Amniotic stem cell (primary cell): ENCODE results near the gene FBXO31.

Experiments used
- DNase-seq: peaks from one replicate; lab custom pipeline; 2025; lab: John Stamatoyannopoulos, UW

FBXO31 gene

DNA sequence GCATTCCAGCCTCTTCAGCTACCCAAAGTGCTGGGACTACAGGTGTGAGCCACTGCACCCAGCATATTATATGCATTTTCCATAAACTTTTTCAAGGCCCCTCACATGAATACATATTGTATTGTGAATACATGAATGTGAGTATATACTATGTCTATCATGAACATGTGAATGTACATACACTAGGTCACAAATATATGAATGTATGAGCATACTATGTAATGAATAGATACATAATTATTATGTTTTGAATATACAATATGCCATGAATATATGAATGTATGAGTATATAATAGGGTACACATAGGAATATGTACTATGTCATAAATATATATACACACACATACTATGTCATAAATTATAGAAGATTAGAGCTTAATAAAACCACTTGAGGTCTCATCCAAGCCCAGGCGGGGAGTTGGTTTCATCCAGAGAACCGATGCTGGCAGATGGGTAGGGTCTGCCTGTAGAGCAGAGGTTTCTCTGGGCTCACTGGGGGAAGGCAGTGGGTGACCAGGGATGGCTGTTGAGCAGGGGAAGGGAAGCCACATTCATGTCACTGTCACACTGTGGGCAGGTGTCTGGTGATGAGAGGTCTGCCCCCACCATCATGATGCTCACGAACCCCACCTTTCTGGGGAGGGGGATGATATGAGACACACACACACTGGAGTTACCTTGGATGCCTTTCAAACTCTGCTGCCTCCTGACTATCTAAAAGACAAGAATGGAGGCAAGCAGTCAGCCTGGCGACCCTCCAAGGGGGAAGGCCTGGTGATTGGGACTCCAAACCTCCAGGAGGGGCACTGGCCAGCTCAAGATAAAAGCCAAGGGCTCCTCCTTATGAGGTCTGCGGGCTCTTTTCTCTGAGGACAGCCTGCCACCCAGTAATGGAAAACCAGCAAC is 73.7 kb downstream of the FBXO31 start:
- DNase-seq: no peak

DNA sequence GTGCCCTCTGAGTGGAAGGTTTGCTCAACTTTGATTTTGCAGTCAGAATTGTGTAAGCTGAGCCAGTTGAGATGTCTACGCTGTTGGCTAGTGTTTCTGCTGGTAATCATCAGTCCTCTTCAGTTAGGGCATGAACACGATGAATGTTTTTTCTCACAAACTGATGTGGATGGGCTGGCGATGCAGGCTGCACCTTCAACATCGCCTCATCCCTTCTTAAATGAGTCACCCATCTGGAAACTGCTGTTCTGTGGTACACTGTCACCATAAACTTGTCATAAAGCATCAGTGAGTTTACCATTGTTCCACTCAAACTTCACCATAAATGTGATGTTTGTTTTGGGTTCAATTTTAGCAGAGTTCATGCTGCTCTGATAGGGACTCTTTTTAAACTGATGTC is 74.8 kb downstream of the FBXO31 start:
- DNase-seq: no peak

DNA sequence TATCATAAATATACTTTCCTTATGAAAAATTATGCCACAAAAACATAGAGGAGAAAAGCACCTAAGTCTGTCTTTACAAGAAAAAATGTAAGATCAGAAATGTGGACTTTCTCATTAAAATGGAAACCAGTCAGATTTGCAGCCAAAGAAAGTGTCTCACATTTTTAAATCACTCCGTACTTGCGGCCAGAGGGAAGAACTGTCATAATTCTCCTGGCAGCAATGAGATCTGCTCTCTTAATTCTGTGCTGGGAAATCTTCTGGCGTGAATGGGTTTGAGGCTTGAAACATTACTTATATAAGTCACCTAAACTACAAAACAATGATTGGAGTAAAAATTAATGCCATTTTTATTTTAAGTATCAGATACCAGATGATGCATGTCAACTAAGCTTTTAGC is 77.1 kb downstream of the FBXO31 start:
- DNase-seq: no peak

DNA sequence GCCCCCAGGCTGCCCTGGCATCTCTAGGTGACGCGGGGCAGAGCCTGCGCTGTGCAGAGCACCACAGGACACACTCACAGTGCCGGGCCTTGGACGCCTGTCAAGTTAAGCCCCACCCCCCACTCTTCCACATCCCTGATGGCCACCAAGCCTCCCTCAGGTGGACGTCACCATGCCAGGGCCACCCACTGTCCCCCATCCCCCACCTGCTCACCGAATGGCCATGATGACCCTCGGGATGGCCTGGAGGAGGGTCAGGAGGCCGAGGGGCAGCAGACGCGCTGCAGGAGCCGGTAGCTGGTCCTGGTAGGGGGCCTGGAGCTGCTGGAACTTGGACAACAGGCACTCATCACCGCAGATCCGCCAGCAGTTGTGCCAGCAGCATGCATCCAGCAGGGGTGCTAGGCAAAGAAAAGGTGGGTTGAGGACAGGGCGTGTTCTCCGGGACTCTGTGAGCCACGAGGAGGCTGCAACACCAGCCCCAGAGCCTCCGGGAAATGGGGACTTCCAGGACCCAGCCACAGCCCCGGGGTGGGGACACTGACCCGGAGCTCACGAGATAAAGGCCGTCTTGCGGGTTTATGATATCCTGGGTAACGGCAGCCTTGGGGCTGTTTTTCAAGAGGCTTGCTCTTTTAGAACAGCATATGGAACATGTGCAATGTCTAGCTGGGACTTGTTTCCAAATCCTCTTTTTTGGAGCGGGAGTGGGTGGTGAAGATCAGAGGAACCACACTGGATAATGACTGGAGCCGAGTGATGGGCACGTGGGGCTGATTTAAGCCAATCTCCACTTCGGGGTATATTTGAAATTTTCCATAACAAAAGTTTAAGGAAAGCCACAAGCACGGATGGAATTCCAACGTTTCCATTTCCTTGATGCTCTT is 77.8 kb downstream of the FBXO31 start:
- no peak for DNase-seq

DNA sequence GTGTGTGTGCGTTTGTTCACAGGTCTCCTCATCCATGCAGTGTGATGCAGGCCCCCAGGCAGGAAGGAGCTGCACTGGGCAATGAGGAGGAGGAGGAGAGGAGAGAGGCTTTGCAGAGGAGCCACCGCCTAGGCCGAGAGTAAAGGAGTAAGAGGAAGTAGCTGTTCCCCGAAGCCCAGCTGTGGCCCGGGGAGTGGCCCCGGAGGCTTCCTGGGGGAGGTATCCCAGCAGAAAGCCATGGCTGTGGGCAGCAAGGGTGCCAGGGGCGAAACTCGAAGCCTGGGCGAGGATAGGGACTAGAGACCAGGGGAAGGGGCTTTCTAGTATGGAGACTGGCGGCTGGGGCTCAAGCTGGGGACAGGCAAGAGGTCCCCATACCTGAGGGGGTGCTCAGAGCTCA is 78.6 kb downstream of the FBXO31 start:
- DNase-seq: no peak

DNA sequence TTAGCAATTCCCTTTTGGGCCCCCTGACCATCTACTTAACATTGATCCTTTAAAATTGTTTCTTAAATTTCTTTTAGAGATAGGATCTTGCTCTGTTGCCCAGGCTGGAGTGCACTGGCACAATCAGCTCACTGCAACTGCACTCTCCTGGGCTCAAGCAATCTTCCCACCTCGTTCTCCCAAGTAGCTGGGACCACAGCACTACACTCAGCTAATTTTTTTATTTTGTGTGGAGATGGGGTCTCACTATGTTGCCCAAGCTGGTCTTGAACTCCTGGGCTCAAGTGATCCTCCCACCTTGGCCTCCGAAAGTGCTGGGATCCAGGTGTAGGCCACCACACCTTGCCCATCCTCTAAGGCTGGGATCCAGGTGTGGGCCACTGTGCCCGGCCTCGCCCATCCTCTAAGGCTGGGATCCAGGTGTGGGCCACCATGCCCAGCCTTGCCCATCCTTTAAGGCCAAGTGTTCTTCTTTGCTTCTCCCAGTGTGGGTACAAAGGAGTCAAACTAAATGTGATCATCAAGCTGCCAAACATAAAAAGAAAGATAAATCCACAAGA is 79.5 kb downstream of the FBXO31 start:
- DNase-seq: no peak

DNA sequence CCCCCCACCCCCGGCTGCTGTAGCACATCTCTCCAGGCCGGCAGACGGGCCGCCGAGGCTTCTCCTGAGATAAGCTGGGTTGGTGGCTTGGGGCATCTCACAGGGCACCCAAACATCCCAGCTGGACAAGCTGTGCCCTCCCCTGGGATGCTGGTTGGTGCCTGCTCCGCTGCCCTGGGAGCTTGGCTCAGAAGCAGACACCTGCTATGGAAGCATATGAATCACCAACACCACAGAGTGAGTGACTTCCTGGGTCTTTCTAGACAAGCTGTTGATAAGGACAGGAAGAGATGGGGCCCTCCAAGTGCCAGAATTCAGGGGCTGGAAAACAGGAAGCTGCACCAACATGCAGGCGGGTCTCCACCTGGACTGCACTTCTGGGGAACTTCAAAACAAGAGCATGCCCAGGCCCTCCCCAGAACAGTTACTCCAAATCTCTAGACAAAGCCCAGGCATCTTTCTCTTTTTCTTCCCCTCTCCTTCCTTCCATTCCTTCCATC is 80.1 kb downstream of the FBXO31 start:
- DNase-seq: no peak

DNA sequence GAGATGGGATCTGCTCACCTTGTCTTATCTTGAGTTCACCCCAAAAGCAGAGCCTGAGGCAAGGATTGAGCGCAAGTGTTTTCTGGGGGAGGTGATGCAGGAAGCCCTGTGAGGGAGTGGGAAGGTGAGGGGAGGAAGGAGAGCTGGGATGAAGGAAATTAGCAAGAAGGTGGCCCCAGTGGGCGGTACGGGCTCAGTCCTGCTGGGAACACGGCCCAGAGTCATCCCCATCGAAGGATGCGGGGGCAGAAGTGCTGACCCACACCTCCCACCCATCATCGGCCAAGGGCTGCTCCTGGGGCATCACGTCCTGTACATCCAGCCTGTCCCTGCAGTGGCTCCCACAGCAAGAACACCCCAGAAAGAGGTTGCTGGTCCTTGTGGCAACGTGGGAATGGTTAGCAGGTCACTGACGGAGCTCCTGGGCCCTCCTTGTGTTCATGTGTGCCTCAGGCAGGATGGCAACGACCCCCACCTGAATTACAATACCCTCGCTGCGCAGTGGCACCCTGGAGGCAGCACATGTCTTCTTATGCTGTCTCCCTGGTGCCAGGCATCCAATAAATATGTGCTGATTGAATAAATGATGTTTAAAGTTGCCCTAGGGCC is 84.6 kb downstream of the FBXO31 start:
- DNase-seq: no peak

DNA sequence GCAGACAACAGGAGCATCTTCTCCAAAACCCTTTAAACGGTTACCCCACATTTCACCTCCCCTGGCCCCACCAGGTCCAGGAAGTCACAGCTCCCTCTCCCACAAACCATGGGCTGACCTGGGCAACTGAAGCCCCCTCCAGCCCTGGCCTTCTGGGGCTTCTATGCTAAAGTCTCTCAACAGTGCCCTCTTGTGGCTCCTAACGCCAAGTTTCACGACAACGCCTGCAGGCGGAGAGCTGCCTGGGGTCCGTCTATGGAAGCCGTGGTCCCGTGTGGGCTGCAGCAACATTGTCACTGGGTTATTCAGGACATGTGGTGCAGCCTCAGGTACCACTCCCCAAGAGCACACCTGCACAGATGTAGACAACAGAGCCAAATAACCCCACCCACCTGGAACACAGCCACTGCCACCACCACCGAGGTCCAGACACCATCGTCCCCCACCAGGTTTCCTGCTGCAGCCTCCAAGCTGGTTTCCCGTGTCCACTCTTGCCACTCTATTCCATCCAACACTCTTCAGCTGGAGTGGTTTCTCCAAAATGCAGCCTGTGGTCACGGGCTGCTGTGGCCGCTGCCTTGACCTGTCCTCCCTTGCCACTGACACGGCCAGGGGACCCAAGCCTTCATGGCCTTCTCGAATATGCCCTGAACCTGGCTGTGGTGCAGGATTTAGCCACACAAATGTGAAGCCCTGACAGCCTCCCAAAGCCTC is 85.5 kb downstream of the FBXO31 start:
- no peak for DNase-seq

DNA sequence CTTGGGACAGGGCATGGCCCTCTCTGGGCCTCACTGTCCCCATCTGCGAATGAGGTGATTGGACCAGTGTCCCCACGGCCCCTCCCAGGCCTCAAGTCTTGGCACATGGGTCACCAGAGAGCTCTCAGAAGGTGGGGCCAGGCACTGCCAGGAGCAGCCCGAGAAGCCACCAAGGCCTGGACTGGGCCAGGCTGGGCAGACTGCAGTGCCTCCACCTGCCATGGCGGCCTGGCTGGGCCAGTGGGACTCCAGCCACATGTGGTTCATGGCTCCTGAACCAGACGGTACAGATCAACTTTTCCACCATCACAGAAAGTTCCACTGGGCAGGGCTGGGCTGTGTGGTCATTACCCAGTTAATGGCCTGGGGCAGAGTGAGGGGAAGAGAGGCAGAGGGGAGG is 86.2 kb downstream of the FBXO31 start:
- DNase-seq: no peak

DNA sequence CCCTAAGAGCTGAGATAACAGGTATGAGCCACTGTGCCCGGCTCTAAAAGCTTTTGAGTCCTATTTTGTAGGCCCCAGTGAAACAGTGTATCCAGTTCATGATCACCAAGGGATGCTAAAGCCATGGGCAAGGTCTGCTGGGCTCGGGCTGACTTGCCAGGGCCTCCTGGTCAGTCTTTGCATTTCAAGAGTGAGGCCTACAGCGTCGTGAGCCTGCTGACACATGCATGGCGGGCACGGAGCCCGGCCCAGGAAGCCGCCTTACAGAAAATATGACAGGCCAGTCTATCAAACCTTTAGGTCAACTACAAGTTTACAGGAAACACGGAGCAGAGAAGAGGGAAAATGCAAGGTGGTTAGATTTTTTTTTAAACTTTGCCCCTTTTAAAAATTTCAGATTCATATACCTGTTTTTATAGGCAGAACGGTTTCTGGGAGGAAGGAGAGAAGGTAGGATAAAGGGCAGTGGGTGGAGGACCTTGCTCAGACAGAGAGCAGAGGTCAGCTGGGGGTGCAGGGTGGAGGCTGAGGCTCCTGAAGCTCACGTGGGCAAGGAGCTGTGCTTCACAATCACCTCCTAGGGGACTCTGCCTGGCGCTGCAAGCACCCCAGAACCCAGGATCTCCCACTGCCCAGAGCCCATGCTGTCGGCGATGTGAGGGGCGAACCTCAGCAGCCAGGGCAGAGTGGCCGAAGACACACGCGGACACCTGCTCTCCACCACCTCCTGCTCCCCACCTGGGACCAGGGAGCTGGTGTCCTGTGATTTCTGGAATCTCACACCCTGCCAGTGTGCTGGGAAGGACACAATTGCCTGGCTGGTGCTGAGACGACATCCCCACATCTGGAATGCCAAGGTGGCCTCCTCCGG is 87.7 kb downstream of the FBXO31 start:
- no peak for DNase-seq

DNA sequence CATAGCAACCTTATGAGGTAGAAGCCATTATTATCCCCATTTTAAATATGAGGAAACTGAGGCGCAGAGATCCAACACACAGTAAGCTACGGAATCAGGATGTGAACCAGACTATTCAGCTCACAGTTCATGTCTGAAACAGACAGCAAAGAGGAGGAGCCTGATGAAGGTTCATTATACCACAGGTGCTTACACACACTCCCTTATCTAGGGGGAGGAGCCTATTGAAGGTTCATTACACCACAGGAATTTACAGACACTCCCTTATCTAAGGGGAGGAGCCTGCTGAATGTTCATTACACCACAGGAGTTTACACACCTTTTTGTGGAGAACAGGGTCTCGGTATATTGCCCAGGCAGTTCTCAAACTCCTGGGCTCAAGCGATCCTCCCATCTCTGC is 88.3 kb downstream of the FBXO31 start:
- no peak for DNase-seq

DNA sequence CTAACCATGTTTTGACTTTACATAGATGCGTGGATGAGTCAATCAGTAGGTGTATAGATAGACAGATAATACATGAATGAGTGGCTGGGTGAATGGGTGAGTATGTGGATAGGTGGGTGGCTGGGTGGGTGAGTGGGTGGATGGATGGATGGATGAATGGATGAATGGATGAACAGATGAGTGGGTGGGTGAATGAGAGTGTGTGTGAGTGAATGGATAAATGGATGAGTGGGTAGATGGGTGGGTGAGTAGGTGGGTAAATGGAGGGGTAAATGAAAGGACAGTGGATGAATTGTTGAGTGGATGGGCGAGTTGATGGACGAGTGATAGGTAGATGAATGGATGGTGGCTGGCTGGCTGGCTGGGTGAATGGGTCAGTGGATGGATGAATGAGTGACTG is 89.6 kb downstream of the FBXO31 start:
- DNase-seq: no peak

DNA sequence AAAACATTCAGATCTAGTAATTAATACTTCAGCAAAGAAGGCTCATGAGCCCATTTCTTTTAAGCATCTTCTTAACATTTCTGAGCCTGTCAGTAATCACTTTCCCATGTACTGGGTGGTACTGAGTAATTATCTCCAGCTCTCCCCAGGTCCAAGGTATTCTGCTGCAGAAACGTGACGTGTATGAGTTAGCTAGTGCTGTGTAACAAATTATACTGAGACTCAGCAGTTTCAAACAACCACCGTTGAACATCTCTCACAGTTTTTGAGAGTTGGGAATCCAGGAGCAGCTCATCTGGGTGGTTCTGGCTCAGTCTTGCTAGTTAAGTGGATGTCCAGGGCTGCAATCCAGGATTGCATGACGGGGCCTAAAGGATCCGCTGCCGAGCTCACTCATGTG is 91.6 kb downstream of the FBXO31 start:
- no peak for DNase-seq

DNA sequence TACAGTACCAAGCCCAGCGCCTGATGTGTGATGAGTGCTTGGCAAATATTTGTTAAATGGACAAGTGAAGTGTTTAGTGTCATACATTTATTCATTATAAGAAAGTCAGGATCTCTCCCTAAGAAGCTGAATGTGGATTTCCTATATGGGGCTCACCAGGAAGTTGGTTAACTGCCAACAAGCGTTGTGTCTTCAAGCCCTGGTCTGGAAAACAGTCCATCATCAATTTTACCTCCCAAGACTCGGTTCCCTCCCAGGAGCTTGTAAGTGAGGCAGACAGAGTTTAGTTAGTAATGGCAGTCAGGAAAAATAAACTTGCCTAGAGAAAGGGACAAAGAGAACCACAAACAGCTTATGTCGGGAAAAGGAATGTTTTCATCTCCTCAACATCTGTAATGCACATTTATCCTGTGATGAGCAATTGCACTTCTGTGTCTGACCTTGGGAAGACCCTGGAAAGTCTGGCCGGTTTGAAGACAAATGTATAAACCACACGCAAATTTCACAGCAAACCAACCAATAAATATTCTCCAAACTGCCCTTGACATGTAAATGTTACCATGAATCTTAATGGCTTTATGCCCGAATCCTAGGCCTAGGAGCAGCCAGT is 94.7 kb downstream of the FBXO31 start:
- DNase-seq: no peak

DNA sequence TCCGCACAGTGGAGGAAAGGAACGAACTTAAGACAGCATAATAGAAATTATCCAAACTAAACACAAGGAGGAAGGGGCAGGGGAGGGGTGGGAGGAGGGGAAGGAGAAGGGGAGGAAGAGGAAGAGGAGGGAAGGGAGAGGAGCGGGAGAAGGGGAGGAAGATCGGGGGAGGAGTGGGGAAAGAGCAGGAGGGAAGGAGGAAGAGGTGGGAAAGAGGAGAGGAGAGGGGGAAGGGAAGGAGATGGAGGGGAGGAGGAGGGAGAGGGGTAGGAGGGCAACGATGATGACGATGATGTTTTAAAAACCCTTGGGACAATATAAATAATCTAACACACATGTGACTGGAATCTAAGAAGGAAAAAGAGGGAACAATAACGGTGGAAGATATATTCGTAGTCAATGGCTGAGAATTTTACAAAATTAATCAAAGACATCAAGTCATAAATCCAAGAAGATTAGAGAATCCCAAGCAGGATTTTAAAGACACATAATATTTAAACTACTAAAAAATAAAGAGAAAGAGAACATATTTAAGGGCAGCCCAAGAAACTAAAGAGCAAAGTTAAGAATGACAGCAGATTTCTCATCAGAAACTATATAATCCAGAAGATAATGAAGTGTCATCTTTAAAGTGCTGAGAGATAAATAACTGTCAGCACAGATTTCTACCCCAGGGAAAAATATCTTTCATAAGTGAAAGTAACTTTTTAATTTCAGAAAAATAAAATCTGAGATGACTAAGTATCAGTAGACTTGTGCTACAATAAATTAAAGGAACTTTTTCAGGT is 96.5 kb downstream of the FBXO31 start:
- no peak for DNase-seq

DNA sequence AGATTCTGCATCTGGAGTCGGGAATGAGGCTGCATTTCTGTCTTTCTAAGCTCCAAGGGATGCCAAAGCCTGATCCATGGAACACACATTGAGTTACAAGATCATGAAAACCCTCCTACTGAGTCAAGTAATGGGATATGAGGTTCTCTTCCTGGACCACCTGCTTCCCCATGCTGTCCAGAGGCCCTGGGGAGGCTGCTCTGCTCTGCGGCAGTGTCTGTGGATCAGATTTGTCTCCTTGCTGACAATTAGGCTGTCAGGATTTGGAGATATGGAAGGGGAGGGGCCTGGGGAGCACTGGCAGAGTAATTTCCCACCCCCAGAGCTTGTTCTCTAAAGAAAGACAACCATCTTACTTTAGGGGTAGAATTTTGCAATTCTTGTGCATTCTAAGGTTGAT is 99.4 kb downstream of the FBXO31 start:
- no peak for DNase-seq

DNA sequence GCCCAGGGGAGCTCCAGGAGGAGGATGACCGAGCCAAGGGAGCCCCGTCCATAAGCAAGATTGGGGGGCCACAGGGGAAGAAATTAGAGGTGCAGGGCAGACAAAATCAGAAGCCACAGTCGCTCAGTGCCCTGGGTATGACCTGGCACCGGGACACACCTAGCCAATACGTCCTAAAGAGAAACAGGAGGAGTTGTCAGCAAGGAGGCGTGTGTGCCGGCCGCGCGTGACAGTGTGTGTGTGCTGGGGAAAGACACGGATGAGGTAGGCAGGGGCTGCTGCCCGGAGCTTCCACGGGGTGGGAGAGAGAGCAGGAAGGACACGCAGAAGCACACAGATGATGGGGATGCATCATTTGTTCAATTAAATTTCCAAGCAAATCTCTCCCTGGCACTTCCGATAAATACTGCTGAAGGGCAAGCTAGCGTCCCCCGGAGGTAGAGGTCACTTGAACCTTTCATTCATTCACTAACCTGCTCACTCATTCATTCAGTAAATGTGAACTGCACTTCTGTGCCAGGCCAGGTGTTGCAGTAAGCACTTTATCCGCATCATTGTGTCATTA is 104.4 kb downstream of the FBXO31 start:
- DNase-seq: no peak
